ENCODE measurements around the gene ZNF133.
"Not testable (repeated sequence)": the region's sequence is repeated elsewhere in the genome, so short reads cannot be mapped to it uniquely, and the experiment has no call there.

The ZNF133 gene

DNA sequence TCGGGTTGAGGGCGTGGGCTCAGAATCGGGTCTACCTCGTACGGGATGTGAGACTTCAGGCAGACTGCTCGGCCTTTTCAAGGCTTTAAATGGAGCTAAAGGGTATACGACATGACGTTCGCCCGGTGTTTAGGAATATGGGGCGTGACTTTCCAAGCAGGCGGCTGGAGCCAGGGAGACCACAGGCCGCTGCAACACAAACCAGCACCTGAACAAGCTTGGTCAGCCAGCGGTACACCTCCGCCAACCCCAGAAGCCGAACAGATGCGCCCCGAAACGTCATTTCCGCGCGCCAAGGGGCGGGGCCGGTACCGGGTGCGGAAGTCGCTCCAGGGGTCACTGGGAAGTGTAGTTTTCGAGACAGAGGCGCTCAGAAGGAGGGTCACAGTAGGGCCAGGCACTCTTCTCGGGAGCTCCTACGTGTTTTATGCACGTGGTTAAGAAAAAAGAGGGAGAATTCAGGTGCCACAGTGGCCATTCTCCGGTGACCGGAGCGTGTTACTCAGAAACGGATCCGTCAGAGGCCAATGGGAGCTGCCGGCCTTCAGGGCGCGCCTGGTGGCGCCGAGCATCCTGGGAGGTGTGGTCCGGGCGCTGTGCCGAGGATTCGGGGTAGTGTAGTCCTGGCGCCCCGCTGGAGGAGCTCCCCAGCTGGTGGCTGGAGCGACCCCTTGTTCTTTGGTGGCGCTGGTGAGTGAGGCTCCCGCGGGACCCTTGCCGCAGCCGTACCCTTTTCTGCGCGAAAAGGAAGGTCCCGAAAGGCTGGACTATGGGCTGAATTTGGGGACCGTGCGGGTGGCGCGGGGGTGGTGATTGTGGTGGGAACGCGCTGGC, at the start of gene ZNF133:
ZNF133 (plus strand) TSS at position 613 of the 834 bp plus-strand sequence. CDS start 17,160 bp downstream, outside the sequence.
- peak; percentile 98 for DNase-seq (ENCODE audit: low read depth)

DNA sequence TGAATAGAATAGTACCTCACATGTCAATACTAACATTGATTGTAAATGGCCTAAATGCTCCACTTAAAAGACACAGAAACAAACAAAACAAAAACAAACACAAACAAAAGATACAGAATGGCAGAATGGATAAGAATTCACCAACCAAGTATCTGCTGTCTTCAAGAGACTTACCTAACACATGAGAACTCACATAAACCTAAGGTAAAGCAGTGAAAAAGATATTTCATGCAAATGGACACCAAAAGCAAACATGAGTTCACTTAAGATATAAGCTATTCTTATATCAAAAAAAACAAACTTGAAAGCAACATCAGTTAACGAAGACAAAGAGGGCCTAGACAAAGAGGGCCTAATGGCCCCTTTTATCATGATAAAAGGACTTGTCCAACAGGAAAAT, 47.3 kb upstream of the ZNF133 start:
- DNase-seq (ENCODE audit: low read depth): no peak

DNA sequence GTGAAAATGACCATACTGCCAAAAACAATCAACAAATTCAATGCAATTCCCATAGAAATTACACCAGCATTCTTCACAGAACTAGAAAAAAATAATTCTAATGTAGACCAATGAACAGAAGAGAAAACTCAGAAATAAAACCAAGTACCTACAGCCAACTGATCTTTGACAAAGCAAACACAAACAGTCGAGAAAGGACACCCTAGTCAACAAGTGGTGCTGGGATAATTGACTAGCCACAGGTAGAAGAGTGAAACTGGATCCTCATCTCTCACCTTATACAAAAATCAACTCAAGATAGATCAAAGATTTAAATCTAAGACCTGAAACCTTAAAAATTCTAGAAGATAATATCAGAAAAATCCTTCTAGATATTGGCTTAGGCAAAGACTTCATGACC, 44.5 kb upstream of the ZNF133 start:
- DNase-seq (ENCODE audit: low read depth): no peak

DNA sequence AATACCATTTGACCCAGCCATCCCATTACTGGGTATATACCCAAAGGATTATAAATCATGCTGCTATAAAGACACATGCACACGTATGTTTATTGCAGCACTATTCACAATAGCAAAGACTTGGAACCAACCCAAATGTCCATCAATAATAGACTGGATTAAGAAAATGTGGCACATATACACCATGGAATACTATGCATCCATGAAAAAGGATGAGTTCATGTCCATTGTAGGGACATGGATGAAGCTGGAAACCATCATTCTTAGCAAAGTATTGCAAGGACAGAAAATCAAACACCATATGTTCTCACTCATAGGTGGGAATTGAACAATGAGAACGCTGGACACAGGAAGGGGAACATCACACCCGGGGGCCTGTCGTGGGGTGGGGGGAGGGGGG, 39.8 kb upstream of the ZNF133 start:
- not testable (repeated sequence) for DNase-seq (ENCODE audit: low read depth)

DNA sequence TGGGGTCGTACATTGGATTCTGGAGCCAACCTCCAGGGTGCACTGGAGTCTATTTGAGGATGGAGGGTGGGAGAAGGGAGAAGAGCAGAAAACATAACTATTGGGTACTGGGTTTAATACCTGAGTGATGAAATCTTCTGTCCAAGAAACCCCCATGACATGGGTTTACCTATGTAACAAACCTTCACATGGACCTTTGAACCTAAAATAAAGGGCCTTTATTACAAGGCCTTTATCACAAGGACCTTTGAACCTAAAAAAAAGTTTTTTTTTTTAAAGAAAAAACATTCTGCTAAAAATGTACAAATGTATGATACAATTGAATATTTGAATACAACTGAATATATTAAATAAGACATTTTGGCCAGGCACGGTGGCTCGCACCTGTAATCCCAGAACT, 38.1 kb upstream of the ZNF133 start:
- no peak for DNase-seq (ENCODE audit: low read depth)

DNA sequence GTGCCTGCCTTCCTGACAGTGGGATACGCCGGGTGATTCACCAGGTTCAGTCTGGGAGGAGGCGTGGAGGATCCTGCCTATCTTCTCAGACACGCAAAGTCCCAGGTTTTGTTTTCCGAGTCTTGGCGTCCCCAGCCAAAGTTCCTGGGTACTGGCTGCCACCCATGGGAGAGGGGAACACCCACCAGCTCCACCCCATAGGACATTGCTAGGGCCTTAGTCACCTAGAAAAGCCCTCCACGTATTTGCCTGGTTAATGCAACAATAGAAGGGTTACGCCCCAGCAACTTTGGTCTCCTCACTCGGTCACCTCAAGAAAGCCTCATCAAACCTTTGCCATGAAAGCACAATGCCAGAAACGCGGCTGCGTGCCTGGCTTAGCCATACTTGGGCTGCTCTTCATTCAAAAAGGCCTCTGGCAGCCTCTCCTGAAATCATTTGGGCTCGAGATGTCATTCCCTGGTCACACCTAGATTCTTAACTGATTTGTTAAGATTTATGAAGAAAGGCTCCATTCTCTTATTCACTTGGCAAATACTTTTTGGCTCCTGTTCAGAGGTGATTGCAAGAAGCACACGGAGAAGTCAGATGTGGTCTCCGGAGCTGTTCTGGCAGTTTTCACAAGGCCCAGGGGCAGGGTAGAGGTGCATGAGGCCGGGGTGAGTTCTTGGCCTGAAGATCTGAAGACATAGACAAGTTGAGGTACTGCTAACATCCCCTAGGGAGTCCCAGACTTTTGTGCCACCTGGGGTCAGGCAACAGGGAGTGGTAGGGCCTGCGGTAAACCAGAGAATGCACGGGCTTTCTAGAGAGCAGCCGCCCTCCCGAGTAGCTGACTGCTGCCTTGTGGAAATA, 35.5 kb upstream of the ZNF133 start:
- no peak for DNase-seq (ENCODE audit: low read depth)

DNA sequence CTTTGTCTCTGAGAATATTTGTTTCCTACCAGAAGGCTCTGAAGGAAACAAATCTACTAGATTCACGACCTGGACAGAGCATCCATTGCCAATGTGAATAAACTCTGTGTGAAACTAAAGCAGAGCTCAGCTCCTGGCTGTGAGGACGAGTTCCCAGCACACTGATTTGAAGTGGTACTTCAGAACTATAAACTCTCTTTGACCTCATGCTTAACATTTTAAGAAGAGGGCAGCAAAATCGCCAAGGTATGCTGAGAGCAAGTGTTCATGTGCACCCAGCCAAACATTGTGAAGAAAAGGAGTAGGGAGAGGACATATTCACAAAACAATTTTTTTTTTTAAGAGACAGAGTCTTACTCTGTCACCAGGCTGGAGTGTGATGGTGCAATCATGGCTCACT, 33.7 kb upstream of the ZNF133 start:
- no peak for DNase-seq (ENCODE audit: low read depth)

DNA sequence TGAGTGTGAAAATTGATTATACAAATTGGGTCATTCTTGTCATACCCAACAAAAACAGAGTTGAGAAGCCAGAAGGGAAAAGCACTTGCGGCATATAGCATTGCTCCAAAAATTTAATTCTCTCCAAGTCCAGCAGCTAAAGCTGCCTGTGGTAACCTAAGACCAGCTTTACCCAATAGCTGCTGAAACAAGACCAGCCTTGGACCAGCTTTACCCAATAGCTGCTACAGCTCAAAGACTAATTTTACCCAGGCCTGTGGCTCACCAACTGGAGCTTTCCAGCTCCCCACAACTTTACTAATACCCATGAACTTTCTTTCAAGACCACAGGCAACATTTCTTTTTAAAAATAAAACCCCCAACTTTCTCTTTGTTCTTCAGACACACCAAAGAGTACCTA, 32.8 kb upstream of the ZNF133 start:
- DNase-seq (ENCODE audit: low read depth): no peak

DNA sequence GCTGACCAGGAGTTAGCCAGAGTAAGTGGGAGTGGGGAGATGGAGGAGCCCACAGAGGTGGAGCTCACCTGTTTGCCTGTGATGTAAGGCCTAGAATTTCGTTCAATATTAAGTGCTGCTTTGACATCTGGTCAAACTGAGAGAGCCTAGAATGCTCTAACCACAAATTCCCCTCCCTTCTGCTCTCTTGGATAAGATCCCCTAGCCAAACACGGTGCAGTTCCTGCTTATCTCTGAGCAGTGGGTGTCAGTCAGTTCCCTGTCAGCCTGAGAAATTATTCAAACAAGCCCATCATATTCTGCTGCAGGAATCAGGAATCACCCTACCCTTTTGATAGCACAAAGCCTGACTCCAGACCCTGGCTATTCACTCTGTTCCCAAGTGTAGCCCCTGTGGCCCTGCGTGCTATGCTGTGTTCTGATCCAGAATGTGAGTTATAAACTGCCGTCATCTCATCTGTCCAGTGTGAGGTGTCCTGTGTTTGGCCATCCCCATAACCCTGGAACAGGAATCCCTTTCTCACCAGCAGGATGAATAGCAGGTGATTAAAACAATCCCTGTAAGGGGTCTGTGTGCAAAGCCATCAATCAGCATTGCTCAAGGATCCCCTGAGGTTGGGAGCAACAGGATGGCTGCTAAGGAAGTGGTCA, 31.8 kb upstream of the ZNF133 start:
- DNase-seq (ENCODE audit: low read depth): no peak

DNA sequence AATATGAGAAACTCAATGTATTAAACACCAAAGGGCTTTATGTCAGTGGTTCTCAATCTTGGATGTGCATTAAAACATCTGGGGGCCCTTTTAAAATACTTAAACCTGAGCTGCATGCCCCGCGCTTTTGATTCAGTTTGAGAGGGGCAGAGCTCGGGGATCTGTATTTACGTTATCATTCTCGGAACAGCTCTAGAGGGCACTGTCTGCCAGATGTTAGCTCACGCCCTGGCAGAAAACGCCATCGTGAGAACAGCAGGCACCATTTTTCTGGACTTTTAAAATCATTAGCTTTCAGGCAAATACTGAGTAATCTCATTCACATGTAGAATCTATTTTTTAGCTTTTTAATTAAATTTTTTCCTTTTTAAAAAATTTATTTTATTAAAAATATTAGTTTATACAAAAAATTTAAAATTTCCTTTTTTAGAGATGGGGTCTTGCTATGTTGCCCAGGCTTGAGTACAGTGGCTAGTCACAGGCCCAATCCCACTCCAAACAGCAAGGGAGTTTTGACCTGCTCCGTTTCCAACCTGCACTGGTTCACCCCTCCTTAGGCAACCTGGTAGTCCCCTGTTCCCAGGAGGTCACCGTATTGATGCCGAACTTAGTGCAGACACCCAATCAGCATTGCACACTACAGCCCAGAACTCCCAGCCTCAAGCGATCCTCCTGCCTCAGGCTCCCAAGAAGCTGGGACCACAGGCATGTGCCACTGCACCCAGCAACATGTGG, 30.0 kb upstream of the ZNF133 start:
- no peak for DNase-seq (ENCODE audit: low read depth)

DNA sequence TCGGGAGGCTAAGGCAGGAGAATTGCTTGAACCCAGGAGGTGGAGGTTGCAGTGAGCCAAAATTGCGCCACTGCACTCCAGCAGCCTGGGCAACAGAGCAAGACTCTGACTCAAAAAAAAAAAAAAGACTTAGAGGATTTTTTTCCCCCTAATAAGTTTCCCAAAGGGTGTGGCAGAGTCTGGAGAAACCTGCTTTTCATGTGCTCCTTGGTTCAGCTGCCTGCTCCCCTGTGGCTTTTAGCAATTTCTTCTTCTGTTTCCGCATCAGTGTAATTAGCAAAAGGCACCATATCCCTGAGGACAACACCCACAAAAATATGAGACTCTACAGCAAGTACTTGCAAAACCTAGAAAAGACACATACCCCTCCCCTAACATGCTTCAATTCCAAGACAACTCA, 28.6 kb upstream of the ZNF133 start:
- no peak for DNase-seq (ENCODE audit: low read depth)

DNA sequence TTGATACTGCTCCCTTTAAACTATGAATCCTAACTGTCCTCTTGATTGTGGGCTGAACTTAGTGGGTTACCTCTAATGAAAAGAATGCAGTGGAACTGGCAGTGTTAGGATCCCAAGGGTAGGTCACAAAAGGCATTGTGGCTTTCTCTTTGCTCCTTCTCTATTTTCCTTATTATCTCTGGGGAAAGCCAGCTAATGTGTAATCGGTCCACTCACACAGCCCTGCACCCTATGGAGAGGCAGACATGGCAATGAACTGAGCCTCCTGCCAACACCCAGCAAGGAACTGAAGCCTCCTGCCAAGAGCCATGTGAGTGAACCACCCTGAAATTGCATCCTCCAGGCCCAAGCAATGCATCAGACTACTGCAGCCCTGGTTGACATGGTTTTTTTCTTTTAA, 24.6 kb upstream of the ZNF133 start:
- DNase-seq (ENCODE audit: low read depth): no peak

DNA sequence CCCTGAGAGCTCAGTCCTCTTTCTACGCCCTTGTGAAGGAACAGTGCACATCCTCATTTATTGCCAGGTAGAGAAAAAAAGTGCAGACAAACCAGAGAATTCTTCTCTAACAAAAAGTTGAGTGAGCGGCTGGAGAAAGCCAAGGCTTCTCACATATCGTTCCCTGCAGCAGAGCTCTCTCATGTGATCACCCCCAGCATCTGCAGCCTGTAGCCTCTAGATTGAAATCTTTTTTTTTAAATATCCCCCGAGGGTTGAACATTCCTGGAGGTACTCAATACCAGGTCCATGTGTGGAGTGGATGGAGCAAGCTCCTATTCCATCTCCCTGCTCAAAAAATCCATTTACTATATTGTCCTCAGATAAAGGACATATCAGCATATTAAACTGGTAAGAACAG, 22.9 kb upstream of the ZNF133 start:
- DNase-seq (ENCODE audit: low read depth): no peak

DNA sequence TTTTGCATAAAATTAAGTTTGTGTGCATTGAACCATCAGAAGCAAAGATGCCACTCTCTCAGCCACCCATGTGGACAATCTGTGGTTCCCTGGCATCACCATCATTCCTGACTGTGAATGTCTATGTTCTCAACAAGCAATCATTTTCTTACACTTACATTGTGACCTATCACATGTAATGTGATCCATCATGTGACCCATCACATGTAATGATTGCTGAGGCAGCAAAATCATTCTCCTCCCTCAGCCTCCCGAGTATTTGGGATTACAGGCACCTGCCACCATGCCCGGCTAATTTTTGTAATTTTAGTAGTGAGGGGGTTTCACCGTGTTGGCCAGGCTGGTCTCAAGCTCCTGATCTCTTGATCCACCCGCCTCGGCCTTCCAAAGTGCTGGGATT, 22.0 kb upstream of the ZNF133 start:
- DNase-seq (ENCODE audit: low read depth): no peak

DNA sequence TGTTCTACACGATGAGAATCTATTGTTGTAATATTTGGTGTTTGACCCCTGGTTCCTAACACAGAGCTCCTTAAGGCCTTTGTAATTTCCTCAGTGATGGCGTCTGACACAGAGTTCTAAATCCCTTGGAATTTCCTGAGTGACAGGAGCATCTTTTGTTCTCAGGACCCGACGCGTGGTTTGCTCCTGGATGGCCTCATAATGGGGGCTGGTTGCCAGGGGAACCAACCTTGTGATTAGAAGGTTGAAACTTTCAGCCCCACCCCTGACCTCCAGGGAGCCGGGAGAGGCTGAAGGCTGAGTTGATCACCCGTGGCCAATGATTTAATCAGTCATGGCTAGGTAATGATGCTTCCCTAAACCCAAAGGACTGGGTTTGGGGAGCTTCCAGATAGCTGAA, 20.5 kb upstream of the ZNF133 start:
- DNase-seq (ENCODE audit: low read depth): no peak

DNA sequence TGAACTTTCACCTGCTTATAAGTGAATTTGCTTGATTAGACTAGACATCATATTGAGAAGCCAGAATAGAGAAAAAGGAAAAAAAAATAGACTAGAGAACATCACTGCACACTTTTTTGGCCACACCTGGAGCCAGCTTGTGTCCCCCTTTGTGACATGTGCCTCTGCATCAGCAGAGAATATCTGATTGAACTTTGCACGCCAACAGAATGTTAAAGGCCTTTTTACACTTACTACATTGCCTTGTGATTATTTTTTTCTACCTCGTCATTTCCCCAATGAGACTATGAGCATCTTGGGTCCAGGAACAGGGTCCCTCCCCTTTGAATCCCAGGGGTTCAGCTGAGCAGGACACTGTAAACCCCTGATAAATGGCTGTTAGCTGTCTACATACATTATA, 17.2 kb upstream of the ZNF133 start:
- DNase-seq (ENCODE audit: low read depth): no peak

DNA sequence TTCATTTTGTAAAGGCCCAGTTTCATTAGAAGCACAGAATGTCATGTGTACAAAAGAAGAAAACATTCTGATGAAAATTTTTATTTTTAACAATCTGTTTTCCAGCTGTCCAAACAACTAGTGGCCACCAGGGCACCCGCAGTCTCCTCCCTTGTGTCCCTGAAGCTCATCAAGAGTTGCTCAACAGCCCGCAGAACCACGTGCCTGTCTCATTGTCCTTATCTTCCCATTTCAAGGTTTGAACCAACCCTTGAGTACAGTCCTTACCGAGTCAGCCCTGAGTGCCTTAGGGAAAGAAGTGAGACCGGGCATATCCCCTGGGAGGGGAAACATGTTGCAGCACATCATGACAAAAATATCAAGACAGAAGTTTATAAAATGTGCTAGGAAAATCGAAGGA, 15.9 kb upstream of the ZNF133 start:
- no peak for DNase-seq (ENCODE audit: low read depth)

DNA sequence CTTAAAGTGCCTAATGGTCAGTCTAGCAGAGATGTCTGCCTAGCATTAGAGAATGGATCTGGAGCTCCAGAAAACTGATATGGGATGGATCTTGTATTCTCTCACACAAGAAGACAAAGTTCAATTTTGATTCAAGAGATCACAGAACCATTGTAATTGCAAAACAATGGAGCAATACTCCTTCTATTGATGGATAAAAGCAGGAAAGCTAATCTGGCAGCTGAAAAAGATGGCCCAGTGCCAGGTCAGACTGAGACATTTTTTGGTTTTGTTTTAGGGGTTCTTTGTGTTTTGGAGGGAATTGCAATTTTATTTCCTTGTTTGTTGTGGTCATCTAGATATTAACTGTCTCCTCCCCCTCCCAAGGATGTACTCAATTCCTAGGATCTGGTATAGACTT, 14.6 kb upstream of the ZNF133 start:
- DNase-seq (ENCODE audit: low read depth): no peak

DNA sequence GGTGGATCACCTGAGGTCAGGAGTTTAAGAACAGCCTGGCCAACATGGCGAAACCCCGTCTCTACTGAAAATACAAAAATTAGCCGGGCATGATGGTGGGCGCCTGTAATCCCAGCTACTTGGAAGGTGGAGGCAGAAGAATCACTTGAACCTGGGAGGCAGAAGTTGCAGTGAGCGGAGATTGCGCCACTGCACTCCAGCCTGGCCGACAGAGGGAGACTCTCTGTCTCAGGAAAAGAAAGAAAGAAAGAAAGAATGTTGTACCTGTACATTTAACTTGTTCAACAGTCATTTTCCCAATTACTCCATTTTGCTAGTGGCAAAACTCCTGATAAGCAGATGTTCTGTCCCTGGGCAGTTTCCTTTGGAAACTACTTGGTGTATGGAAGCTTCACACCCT, 12.4 kb upstream of the ZNF133 start:
- not testable (repeated sequence) for DNase-seq (ENCODE audit: low read depth)

DNA sequence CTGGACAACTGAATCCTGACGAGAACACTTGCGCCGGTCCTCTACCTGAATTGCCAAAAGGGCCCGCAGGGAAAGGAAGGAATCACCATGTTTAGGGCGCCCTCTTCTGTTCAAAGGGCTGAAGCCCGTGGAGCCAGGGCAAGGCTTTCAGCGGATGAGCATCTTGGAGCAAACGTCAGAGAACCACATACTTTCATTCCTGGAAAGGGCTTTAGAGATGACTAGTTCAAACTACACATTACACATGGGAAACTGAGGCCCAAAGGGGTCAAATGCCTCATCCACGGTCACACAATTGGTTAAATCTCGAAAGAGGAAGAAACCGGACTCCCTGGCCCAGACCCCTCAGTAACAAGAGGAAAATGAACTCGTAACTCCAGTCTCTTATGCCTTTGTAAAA, 11.5 kb upstream of the ZNF133 start:
- DNase-seq (ENCODE audit: low read depth): no peak

DNA sequence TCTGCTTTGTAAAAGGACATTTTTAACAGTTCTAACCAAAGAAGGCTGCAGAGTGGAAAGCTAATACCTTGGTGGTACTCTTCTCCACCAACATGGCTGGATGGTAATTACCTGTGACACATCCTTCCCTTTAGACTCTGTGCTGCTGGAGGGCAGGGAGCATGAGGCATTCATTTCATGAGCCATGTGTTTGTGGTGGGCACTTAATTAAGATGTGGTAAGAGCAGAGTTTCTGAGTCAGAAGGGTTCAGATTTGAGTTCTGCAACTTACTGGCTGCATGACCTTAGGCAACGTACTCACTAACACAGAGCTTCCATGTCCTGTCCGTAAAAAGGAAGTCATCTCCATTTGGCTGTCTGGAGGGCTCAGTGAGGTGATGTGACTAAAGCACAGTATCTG, 9.1 kb upstream of the ZNF133 start:
- no peak for DNase-seq (ENCODE audit: low read depth)
